ENCODE results near the gene KCTD14. TPM values are rescaled to one million over a fixed set of nuclear protein-coding genes. Genes with fewer than 3 reads are reported as not detected.
"Not testable (repeated sequence)": the region's sequence is repeated elsewhere in the genome, so short reads cannot be mapped to it uniquely, and the experiment has no call there.

KCTD14 gene
- total RNA-seq, 2 donors from 2014 or later, result 0.94 to 1.3 TPM

DNA sequence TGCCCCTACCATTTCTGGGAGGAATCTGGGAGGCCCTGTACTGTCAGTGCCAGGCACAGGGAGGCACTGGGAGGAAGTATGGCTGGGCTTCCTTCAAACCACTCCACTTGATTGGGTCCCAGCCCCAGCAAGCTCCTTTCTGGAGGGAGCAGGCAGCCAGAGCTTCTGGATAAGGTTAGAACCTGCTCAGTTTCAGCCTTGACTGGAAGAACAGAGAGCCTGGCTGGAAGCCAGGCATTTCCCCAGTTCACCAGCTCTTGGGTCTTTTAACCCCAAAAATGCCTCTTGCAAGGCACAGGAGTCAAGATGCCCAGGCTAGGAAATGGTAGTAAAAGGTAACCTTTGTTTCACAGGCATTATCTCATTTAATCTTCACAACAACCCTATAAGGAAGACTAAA is 9.0 kb upstream of the KCTD14 start:
- intact Hi-C loops (cut with DNase I), result no loop called here

DNA sequence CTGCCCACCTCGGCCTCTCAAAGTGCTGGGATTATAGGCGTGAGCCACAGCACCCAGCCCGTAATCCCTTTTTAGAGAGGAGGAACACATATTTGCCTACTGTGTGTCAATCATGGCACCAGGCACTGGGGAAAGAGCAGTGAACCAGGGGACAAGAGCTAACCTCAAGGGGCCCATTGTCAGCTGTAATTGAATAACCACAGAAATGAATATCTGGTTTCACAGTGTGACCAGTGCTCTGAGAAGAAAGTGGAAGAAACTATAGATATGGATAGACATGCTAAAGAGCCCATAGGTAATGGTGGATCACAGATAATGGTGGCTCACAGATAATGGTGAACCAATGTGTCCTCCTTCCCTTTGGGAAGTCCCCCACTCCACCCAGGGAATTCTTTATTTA is 8.6 kb upstream of the KCTD14 start:
- no peak for DNase-seq
- no peak for ATAC-seq
- intact Hi-C loops (cut with DNase I), result no loop called here

More for the DNA sequence above, 9.0 kb upstream of the KCTD14 start:
- no peak for DNase-seq
- peak in 1 of 2 donors; percentile 45 for ATAC-seq

DNA sequence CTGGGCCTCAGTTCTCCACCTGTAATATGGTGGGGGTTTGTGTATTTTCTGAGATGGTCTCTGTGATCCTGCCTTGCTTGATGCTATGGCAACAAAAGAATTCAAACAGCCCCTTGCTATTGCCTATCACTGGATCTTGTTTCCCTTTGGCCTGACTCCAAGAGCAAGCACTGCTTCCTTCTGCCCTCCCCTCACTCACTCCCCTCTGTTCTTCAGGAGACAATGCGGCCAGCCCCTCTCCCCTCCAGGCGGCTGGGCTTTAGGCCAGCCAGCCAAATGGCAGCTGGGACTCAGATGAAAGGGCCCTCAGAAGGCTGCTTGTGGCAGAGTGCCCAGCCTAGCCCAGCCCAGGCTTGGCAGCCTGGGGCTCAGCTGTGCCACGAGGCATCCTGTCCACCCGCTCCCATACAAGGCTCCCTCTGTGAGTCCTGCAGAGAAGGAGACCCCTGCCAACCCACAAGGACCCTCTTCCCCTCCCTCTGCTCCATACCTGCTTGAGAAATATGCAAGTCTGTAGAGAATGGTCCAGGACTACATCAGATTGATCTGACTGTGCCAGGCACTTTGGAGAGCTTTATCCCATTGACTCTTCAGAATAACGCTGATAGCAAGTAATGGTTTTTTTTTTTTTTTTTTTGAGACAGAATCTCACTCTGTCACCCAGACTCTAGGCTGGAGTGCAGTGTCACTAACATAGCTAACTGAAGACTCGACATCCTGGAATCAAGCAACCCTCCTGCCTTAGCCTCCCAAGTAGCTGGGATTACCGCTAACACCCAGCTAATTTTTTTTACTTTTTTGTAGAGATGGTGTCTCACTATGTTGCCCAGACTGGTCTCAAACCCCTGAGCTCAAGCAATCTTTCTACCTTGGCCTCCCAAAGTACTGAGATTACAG is 7.6 kb upstream of the KCTD14 start:
- intact Hi-C loops (cut with DNase I), result no loop called here

DNA sequence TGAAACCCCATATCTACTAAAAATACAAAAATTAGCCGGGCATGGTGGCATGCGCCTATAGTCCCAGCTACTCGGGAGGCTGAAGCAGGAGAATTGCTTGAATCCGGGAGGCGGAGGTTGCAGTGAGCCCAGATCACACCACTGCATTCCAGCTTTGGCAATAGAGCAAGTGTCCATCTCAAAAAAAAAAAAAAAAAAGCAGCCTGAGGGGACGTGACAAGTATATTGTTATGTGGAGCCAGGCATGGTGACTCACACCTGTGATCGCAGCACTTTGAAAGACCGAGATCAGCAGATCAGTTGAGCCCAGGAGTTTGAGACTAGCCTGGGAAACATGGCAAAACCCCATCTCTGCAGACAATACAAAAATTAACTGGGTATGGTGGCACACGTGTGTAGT is 5.3 kb upstream of the KCTD14 start:
- ATAC-seq; DNase-seq; intact Hi-C loops (cut with DNase I): not testable (repeated sequence)

More for the DNA sequence above, 7.6 kb upstream of the KCTD14 start:
- ATAC-seq (peak; percentile 93 to 95), DNase-seq (peak; percentile 55)

DNA sequence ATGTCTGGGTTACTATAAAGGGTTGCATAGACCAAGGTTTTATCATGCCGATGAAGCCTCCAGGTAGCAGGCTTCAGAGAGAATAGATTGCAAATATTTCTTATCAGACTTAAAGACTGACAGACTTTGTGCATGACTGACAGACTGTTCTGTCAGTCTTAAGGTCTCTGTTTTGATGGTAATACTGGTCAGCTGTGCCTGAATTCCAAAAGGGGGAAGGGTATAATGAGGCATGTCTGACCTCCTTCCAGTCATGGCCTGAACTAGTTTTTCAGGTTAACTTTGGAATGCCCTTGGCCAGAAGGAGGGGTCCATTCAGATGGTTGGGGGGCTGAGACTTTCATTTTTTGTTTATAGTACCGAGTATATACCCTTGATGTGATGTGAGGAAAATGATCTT is 4.7 kb upstream of the KCTD14 start:
- DNase-seq, result no peak
- intact Hi-C loops (cut with DNase I), result no loop called here
- no peak for ATAC-seq

DNA sequence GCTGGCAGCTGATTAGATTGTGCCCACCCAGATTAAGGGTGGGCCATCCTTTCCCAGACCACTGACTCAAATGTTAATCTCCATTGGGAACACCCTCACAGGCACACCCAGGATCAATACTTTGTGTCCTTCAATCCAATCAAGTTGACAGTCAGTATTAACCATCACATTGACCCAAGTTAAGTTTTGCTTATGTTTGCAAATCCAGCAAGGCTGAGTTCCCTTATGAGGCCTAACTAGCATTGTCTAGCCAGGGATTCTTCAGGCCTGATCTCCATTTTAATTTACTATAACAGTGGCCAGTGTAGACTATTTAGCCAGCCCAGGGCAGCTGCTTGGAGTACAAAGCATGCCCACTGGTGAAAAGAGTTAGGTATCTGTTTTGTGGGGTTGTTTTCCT is 2.3 kb upstream of the KCTD14 start:
- no peak for DNase-seq
- no peak for ATAC-seq
- intact Hi-C loops (cut with DNase I), result no loop called here

DNA sequence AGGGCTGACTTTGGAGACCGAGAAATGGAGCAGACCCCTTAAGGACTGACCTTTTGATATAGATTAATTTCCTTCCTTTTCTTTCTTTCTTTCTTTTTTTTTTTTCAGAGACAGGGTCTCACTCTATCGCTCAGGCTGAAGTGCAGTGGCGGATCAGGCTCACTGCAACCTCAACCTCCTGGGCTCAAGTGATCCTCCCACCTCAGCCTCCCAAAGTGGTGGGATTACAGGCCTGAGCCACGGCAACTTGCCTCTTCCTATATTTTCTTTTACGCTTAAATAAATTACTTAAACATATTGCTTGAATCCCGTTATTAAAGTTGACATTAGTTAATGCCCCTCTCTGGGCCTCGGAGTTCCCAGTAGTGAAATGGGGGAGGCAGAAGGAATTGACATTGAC is 350 bp upstream of the KCTD14 start:
- intact Hi-C loops (cut with DNase I), result no loop called here
- ATAC-seq (peak in 1 of 2 donors; percentile 15), DNase-seq (no peak)

DNA sequence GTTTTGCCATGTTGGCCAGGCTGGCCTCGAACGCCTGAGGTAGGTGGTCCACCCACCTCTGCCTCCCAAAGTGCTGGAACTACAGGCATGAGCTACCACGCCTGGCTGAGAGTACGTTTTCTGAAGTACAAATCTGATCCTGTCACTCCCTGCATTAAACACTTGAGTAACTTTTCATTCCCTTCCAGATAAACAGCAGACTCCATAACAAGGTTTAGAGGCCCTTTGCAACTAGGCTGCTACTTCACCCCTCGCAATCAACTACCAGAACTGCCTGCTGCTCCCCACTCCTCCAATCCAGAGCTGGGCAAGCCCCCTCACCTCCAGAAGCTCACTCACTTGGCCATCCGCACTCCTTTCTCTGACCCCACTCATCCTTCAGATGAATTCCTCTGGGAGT is 1.5 kb downstream of the KCTD14 start:
- intact Hi-C loops (cut with DNase I), result no loop called here
- DNase-seq (no peak), ATAC-seq (no peak)

DNA sequence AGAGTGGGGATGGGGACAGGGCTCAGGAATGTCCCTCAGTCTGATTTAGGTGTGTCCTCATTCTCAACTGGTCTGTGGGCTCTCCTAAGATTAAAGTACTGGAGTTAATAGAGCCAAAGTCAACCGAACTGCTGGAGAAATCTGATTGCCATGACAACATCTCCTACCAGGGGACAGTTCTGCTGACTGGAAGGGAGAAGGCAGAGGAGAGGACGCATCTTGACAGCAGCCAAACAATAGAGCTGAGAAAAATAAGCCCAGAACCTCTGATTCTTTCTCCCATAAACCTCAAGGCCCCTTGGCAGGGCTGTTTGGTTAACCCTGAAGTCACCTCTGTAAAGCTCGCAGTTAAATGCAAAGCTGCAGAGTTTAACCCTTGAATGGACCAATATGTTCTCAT is 2.8 kb downstream of the KCTD14 start:
- DNase-seq, result no peak
- ATAC-seq, result no peak
- intact Hi-C loops (cut with DNase I), result no loop called here

DNA sequence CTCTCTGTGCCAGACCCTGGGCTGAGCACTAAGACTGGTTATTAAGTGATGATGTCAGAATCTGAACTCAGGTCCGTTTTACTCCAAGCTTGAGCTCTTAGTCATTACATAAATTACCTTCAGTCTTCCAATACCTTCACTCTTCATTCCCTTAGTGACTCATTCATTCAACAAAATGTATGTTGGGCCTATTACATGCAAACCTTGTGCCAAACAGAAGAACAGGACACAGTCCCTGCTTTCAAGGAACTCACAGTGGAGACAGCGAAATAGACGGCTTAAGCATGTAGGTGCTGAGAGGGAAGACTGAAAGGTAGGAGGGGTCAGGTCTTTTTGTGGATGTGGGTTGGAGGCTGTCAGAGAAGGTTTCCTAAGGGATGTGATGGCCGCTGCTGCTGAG is 3.3 kb downstream of the KCTD14 start:
- DNase-seq (no peak), ATAC-seq (no peak)
- intact Hi-C loops (cut with DNase I), result no loop called here

DNA sequence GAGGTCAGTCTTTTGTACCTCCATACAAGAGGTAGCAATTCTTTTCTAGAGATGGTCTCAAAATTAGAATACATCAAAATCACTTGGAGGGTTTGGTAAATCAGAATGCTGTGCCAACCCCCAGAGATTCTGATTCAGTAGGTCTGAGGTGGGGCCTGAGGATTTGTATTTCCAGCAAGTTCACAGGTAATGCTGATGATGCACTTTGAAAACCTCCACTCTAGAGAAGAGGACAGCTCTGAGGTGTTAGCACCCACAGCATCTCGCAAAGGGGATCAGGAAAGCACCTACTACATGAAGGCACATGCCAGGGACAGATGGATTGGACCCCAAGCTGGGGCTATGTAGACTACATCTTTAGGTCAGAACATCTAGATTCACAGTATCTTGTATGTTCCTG is 7.2 kb downstream of the KCTD14 start:
- ATAC-seq (no peak), DNase-seq (no peak)
- intact Hi-C loops (cut with DNase I), result no loop called here

DNA sequence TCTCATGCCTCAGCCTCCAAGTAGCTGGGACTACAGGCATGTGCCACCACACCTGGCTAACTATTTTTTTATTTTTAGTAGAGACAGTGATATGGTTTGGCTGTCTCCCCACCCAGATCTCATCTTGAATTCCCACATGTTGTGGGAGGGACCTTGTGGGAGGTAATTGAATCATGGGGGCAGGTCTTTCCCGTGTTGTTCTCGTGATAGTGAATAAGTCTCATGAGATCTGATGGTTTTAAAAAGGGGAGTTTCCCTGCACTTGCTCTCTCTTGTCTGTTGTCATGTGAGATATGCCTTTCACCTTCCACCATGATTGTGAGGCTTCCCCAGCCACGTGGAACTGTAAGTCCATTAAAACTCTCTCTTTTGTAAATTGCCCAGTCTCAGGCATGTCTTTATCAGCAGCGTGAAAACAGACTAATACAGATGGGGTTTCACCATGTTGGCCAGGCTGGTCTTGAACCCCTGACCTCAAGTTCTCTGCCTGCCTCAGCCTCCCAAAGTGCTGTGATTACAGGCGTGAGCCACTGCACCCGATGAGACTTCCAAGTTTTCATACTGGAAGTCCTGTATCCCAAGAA is 8.0 kb downstream of the KCTD14 start:
- ATAC-seq; intact Hi-C loops (cut with DNase I); DNase-seq: not testable (repeated sequence)

DNA sequence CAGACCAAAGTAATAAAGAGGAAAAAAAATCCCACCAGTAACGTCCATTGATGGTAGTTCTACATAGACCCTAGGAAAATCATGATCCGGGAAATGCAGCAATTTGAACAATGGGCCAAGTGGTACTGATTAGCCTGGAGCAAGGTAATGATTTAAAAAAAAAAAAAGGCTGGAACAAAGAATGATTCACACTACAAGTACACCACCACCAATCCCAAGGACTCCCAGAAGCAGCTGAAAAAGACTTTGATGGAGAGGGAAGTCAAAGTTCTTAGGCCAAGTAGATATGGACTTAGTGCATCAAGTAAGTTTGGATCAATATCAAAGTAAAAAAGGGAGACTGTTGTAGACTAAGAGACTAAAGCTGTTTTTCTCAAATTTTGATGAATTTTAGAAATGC is 11.8 kb downstream of the KCTD14 start:
- intact Hi-C loops (cut with DNase I), result no loop called here

DNA sequence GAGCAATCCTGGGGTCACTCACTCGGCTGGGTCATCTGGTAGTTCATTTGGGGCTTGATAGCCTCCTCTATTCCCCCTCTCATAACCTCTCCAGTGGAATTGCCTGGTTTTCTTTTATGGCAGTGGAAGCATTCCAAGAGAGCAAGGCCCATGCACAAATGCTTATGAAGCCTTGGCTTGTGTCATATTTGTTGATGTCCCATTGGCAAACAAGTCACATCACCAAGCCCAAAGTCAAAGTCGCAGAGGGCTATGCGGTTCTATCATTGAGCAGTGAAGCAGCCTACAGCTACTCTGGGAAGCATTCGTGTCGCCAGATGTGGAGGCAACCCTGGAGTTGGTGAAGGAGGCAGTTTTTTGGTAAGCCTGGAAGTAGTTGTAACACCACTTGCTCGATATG is 12.3 kb downstream of the KCTD14 start:
- DNase-seq (no peak), ATAC-seq (no peak)
- intact Hi-C loops (cut with DNase I), result no loop called here

More for the DNA sequence above, 11.8 kb downstream of the KCTD14 start:
- ATAC-seq, result no peak
- no peak for DNase-seq

DNA sequence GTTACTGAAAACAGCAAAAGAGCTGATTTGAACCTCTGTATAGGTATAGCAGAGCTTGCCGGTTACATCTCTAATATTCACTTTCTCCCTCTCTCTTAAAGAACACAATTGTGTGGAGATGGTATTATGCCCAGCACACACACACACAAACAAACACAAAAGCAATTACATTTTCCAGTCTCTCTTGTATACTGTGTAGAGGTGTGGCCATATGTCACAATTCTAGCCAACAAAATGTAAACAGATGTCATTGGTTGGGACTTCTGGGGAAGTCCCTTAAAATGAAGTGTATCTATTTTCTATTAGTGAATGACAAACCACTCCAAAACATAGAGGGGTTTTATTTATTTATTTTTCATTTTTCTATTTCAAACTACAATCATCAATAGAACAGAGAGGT is 12.8 kb downstream of the KCTD14 start:
- no peak for DNase-seq
- intact Hi-C loops (cut with DNase I), result no loop called here
- no peak for ATAC-seq

DNA sequence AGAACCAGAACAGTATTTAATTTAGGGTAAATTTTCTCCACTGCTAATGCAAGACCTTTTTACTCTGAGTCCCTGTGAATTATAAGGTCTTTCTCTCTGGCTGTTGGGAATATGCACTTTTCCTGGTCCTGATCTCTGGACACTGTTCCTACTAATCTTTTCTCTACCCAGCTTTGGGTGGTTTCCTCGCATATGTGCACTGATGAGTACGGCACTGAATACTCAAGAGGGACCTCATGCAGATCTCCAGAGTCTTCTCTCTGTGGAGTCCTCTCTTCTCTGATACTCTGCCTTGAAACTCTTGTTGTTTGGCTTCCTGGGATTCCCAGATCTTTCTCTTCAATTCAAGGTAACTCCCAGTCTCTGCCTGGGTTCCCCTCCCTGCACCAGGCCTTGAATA is 14.0 kb downstream of the KCTD14 start:
- DNase-seq (no peak), ATAC-seq (no peak)
- intact Hi-C loops (cut with DNase I), result no loop called here

DNA sequence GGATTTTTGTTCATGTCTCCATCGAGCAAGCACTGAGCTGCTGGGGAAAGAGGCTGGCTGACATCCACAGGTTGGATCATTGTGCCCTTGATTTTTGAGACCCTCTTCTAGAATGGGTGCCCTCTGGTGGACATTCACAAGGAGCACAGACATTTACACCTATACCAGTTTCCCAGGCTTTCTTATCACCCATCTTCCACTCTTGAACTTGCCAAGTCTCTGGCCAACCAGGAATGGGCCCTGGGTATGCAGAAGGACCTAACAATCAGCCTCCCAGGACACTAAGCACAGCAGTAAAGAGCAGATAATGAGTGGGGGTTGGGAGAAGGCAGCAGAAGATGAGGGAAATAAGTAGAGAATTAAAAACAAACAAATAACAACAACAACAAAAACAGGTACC is 22.9 kb downstream of the KCTD14 start:
- peak; percentile 76 to 79 for ATAC-seq
- peak; percentile 25 for DNase-seq
- intact Hi-C loops (cut with DNase I), result no loop called here

DNA sequence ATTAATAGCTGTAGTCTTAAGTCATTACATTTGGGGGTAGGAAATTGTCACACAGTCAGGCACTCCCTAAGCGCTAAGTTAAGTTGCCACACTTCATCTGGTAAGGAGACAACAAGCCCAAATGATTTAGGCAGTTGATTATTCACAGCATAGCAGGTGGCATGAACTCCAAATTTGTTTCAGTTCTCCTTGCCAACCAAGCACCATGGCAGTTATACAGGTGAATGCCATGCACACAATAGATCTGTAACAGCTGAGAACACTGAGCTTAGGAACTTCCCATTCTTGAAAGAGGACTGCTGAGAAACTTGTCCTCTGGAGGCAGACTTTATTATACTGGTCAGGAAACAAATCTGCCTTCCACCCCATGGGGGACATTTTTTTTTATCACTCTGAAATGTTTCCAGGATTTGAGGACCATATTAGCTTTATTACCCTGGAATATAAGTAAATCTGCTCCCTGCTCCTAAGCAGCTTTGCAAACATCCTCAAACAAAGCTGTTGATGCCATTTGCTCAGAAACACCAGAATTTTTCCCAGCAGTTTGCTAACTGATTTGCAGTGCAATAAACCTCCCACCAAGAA is 23.5 kb downstream of the KCTD14 start:
- DNase-seq (no peak), ATAC-seq (no peak)
- intact Hi-C loops (cut with DNase I), result loop anchor here in 1 of 2 donors (10.0 kb wide), 1 partner anchor 45 kb away; no protein-coding TSS in a partner anchor

DNA sequence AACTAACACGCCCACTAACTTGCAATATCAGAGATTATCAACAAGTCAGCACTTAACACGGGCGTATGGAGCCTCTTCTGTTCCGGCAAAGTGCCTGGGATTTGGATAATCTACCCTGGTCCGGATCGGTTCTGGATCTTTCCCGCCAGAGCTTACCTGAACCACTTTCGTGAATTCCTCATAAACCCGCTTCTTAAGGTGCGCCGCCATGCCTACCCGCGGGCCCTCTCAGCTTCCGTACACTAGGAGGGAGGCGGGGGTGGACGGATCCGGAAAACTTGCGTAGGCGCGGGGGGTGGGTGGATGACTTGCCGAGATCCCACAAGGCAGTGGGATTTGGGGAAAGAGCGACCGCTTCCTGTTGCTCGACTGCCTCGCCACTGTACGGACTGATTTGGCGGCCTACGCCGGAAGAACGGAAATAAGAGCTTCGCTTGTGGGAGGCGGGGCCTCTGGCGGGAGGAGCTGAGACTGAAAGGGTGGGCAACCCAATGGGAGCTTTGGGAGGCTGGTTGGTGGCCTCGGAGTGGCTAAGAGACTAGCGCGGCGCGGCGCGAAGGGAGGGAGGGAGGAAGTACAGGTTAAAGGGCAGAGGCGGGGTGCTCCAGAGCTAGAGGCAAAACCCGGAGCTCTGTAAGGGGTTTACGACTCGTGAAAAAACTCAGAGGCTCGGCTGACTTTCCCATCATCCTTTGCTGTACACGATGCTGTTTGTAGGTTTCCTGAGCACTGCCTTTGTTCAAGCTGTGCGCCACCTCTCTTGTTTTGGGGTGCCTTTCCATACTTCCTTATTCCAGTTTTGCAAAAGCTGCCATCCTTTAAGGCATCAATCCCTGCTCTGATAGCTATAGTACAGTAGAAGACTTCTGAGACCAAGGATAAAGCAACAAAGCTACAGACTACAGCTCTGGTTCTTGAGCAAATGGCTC is 28.4 kb downstream of the KCTD14 start, which contains the start of gene INTS4:
TSS of gene INTS4 (minus strand) at position 235 of the 929 bp plus-strand sequence. CDS start at position 210, 25 bp downstream.
- peak; percentile 99 to 100 for ATAC-seq
- intact Hi-C loops (cut with DNase I), result loop anchor here in 1 of 2 donors (2.0 to 10.0 kb wide), 2 partner anchors 50 to 174 kb away; partner anchors contain the start of genes AAMDC and RSF1
- peak; percentile 99 for DNase-seq
